HepG2 (cell line): Measurements from ENCODE around the gene PRELP.

Experiments used
- CEBPB ChIP-seq: IDR thresholded peaks from 2 replicates; pipeline ENCODE4 v1.6.1; 2011; ENCODE audit warnings: low read depth, low read length, improper control_type of control experiment, borderline replicate concordance
- CREB1 ChIP-seq, 2 experiments: fragments of 450-650 bp in 1 of 2; IDR thresholded peaks; 2 replicates each; pipeline ENCODE4 v1.6.1; 2016 to 2017; ENCODE audit warnings: control low read depth in 1 of 2, mild to moderate bottlenecking in 1 of 2, missing compliant biosample characterization in 1 of 2, missing genetic modification characterization in 1 of 2
- CTCF ChIP-seq: sonication (generic); formaldehyde crosslinking; IDR thresholded peaks from 2 replicates; pipeline ENCODE4 v1.5.0; 2020; ENCODE audit warnings: mild to moderate bottlenecking, missing genetic modification reagents, moderate library complexity
- KDM5A ChIP-seq: fragments of 200-600 bp; sonication (generic); IDR thresholded peaks from 2 replicates; pipeline ENCODE4 v1.7.0; 2018; ENCODE audit warnings: antibody characterized with exemption, mild to moderate bottlenecking, low read length, borderline replicate concordance
- NR1H2 ChIP-seq: sonication (generic); formaldehyde crosslinking; IDR thresholded peaks from 2 replicates; pipeline ENCODE4 v1.8.1; 2022; ENCODE audit warnings: low read depth, missing genetic modification reagents, borderline replicate concordance
- NR2F1 ChIP-seq, 2 experiments: fragments of 450-650 bp in 1 of 2; formaldehyde crosslinking in 1 of 2; IDR thresholded peaks; 2 replicates each; pipeline versions ENCODE4 v1.5.0 to v1.6.1; 2016 to 2020; ENCODE audit warnings: mild to moderate bottlenecking in 1 of 2, missing compliant biosample characterization in 1 of 2, missing genetic modification reagents in 1 of 2, moderate library complexity in 1 of 2
- ZNF556 ChIP-seq: sonication (generic); formaldehyde crosslinking; IDR thresholded peaks from 2 replicates; pipeline ENCODE4 v1.4.0; 2020; ENCODE audit warnings: mild to moderate bottlenecking, missing genetic modification reagents, borderline replicate concordance

- no peak for TF ChIP-seq NR1H2 (CRISPR knock-in tag)
- no peak for TF ChIP-seq CTCF (CRISPR knock-in tag)
- TF ChIP-seq KDM5A = no peak
- TF ChIP-seq CREB1 (IDR thresholded peaks at IDR 0.05) = no peak
- TF ChIP-seq CREB1 (CRISPR knock-in tag; IDR thresholded peaks at IDR 0.05) = no peak
- TF ChIP-seq ZNF556 = no peak
- TF ChIP-seq NR2F1 (CRISPR knock-in tag; IDR thresholded peaks at IDR 0.05) = no peak
- TF ChIP-seq CEBPB = no peak
Observed at GRCh38 chr1:203450001-203450400, 25.6 kb upstream of the PRELP start.
